ENCODE measurements around the gene CATSPER2.
"Not testable (repeated sequence)": the region's sequence is repeated elsewhere in the genome, so short reads cannot be mapped to it uniquely, and the experiment has no call there.

The CATSPER2 gene

GRCh38 chr15:43648649-43649429 is at the start of gene CATSPER2:
CATSPER2 (minus strand) TSS chr15:43648844; CDS start chr15:43648061, 783 bp downstream.
- H3K4me3 ChIP-seq (ENCODE audit: control insufficient read depth, low read depth, low read length) = no peak within 1 kb of the TSS
- no peak for DNase-seq (ENCODE audit: low read depth)
- TF ChIP-seq, protein P1, sequence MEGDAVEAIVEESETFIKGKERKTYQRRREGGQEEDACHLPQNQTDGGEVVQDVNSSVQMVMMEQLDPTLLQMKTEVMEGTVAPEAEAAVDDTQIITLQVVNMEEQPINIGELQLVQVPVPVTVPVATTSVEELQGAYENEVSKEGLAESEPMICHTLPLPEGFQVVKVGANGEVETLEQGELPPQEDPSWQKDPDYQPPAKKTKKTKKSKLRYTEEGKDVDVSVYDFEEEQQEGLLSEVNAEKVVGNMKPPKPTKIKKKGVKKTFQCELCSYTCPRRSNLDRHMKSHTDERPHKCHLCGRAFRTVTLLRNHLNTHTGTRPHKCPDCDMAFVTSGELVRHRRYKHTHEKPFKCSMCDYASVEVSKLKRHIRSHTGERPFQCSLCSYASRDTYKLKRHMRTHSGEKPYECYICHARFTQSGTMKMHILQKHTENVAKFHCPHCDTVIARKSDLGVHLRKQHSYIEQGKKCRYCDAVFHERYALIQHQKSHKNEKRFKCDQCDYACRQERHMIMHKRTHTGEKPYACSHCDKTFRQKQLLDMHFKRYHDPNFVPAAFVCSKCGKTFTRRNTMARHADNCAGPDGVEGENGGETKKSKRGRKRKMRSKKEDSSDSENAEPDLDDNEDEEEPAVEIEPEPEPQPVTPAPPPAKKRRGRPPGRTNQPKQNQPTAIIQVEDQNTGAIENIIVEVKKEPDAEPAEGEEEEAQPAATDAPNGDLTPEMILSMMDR (conservative IDR thresholded peaks at IDR 0.05; ENCODE audit: control insufficient read depth, insufficient read depth, low read depth, low read length) = no peak

DNA sequence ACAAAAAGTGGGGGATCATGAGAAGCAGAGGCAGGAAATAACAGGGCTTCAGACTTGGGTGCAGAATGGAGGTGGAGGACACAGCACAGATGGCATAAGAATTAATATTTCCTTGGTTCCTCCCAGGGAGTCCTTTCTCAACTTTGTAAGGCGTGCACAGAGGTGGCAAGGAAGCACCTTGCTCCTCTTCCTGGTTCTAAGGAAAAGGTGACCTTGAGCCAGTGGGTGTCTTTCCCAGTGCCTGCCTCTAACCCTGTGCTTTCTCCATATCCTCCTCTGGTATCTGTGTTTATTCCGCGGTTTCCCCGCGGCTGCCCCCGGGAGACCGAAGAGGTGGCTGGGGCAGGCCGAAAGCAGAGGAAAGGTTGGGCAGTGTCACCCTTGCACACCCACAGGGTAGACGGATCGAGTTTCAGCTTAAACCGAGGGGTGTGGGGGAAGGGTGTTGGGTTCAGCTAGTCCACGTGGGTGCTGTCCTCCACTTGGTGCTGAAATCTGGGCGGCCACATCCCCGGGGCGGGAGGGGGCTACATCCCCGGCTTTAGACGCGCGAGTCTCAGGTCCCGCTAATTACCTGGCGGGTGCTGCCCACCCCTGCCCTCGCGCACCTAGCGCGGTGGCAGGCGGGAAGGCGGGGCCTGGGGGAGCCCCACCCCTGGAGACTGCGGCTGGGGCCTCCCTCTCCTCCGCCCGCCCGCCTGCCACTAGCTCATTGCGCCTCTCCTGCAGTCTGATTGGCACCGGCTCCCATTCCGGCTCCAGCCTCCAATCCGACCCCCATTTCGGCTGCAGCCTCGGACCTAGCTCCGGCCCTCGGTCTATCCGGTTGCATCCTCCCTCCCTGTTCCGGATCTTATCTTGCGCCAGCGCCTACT is 44.7 kb upstream of the CATSPER2 start, which contains the start of gene CKMT1A:
CKMT1A (plus strand) TSS at position 712 of the 875 bp plus-strand sequence. CDS start 192 bp downstream, outside the sequence.
- H3K4me3 ChIP-seq (ENCODE audit: control insufficient read depth, low read depth, low read length); DNase-seq (ENCODE audit: low read depth): not testable (repeated sequence)

DNA sequence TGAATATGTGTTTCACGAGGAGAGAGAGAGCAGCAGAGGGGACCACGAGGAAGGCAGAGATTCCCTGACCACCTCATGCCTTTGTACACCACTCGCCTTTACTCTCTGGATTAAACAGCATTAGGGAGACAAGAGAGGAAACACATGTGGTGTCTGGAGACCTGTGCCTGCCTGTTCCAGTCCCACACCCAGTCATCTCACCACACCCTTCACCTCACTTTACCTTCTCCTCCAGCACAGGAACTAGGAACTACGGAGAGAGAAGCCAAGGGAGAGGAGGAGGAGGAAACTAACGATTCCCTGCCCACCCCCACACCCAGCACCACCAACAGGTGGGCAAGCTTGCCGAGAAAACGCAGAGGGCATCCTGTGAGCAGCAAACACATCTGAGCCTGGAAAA is 44.0 kb upstream of the CATSPER2 start:
- H3K4me3 ChIP-seq (ENCODE audit: control insufficient read depth, low read depth, low read length); DNase-seq (ENCODE audit: low read depth): not testable (repeated sequence)

- not testable (repeated sequence) for DNase-seq (ENCODE audit: low read depth)
Measured at GRCh38 chr15:43689604-43690301, 41.1 kb upstream of the CATSPER2 start.

DNA sequence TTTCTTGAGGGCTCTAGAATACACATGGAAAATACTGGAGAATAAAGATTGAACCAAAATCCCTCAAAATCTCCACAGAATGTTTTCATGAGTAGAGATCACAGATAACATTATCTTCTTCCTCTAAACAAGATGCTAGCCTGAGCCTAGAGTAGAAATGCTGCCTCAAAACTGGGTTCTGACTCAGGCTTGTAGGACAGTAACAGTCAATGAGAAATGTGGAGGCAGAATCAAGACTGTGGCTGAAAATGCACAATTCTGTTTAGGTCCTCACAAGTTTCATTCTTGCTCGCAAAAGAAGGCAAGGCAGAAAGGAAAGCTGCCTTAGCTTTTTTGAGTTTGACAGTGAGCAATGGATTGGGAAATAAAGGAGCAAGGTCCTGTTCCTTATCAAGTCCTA is 25.5 kb upstream of the CATSPER2 start:
- DNase-seq (ENCODE audit: low read depth); H3K4me3 ChIP-seq (ENCODE audit: control insufficient read depth, low read depth, low read length): not testable (repeated sequence)

More at GRCh38 chr15:43689604-43690301, 41.1 kb upstream of the CATSPER2 start:
- not testable (repeated sequence) for H3K4me3 ChIP-seq (ENCODE audit: control insufficient read depth, low read depth, low read length)

DNA sequence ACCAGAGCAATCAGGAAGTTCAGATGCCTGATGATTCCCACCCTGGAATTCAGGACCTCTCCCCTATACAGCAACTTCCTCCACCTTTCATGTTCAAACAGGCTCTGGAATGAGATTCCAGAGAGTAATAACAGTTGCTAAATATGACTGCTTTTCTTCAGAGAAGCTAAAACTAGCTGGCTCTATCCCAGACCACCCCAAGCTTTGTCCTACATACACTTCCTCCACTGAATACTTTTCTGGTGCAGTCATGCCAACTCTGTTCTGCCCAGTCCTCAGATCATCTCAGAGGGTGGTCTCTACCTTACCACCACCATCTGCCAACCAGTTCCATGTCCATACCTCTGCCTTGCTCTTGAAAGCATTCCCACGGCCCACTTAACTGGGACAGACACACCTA is 17.5 kb upstream of the CATSPER2 start:
- not testable (repeated sequence) for DNase-seq (ENCODE audit: low read depth); H3K4me3 ChIP-seq (ENCODE audit: control insufficient read depth, low read depth, low read length)

GRCh38 chr15:43663333-43663732 is 14.7 kb upstream of the CATSPER2 start:
- H3K4me3 ChIP-seq (ENCODE audit: control insufficient read depth, low read depth, low read length); DNase-seq (ENCODE audit: low read depth): not testable (repeated sequence)

GRCh38 chr15:43662293-43662692 is 13.6 kb upstream of the CATSPER2 start:
- DNase-seq (ENCODE audit: low read depth); H3K4me3 ChIP-seq (ENCODE audit: control insufficient read depth, low read depth, low read length): not testable (repeated sequence)

DNA sequence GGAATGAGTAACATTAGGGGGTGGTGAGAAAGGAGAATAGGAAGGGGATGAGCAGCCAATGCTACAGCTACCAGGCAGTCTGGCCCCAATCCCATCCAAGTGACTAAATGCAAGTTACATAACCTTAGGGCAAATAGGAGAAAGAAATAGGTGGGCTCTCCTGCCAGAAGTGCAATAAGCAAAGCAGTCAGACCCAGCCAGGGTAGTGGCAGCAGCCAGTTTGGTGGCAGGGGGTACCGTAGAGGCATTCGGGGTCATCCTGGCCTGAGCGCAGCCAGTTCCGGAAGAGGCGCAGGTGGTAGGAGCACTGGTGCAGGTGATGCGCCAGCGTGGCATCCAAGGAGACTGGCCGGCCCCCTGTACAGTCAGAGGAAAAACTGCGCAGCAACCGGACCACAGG is 11.1 kb upstream of the CATSPER2 start:
- DNase-seq (ENCODE audit: low read depth); H3K4me3 ChIP-seq (ENCODE audit: control insufficient read depth, low read depth, low read length): not testable (repeated sequence)

DNA sequence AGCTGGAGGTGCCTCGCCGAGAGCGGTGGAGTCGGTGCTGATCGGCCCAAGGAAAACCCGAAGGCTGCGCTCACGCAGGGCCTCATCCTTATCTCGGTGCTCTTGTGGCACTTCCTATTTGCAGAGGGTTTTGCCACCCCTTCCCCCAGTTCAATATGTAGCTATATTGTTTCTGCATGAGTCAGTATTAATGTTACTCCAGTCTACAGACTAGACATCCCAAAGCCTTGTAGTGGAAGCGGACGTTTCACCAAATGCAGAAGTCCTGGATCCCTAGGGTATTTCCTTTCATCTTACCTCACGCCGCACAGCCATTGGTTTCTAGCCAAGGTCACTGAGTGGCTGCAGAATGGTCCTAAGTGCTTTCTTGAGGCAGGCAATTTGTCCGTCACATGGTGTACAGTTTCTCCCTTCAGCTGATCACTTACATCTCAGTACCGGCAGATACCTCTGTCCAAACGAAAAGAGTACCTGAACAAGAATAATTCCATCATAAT is 834 bp upstream of the CATSPER2 start:
- not testable (repeated sequence) for DNase-seq (ENCODE audit: low read depth); H3K4me3 ChIP-seq (ENCODE audit: control insufficient read depth, low read depth, low read length)

DNA sequence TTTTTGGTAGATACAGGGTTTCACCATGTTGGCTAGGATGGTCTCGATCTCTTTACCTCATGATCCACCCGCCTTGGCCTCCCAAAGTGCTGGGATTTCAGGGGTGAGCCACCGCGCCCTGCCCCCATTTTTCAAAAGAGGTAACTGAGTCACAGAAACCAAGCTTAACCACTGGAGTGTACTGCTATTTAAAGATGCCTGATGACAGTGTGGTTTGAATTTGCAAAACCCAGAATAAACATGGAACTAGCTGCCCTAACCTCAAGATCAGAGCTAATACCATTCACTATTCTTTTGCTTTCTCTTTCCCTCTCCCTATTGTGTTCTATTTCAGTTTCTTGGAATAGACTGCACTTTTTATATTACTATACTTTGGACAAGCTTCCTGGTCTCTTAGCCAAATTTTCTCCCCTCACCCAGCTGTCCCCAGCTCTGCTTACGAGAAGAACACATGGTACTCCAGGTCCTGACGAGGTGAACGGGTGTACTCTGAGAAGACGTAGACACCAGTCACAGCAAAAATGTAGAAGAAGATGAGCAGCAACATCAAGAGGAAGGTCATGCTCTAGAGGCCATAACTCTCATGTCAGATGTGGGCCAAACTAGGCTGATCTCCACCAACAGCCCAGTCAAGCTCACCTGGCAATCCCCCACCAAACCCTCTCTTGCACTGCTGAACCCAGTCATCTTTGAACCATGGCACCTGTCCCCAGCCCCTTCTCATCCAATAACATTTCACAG is 10.0 kb downstream of the CATSPER2 start:
- not testable (repeated sequence) for H3K4me3 ChIP-seq (ENCODE audit: control insufficient read depth, low read depth, low read length); DNase-seq (ENCODE audit: low read depth)

DNA sequence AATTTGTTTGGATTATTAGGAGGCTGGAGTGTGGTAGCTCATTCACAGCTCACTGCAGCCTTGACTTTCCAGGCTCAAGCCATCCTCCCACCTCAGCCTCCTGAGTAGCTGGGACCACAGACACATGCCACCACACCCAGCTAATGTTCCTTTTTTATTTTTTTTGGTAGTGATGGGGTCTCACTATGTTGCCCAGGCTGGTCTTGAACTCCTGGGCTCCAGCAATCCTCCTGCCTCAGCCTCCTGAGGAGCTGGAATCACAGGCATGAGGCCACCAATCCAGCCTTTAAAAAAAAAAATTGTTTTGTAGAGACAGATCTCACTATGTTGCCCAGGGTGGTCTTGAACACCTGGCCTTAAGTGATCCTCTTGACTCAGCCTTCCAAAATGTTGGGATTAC is 21.7 kb downstream of the CATSPER2 start:
- not testable (repeated sequence) for DNase-seq (ENCODE audit: low read depth); H3K4me3 ChIP-seq (ENCODE audit: control insufficient read depth, low read depth, low read length)

Measured in fibroblast of mammary gland (primary cell).